Neural progenitor cell (in vitro differentiated cells): ENCODE measurements around the gene PTPRT. TPM values are rescaled to one million over a fixed set of nuclear protein-coding genes. Genes with fewer than 3 reads are reported as not detected.

Experiments used
- DNase-seq: peaks from one replicate; pipeline ENCODE4 v3.0.0-alpha.2; 2016; ENCODE audit warnings: low spot score
- H2AFZ ChIP-seq: fragments of 200-600 bp; sonication (generic); replicated peaks from 2 replicates; pipeline ENCODE4 v1.6.1; 2016; ENCODE audit warnings: antibody characterized with exemption
- H3F3A ChIP-seq: fragments of 200-600 bp; sonication (generic); 2 replicates; pipeline ENCODE4 v1.6.1; 2016; ENCODE audit warnings: antibody characterized with exemption, low read depth
- H3K27ac ChIP-seq: fragments of 200-600 bp; sonication (generic); 2 replicates; pipeline ENCODE4 v1.5.1; 2016; ENCODE audit warnings: mild to moderate bottlenecking
- H3K27me3 ChIP-seq: fragments of 200-600 bp; sonication (generic); 2 replicates; pipeline ENCODE4 v1.6.1; 2016; ENCODE audit warnings: mild to moderate bottlenecking, moderate library complexity
- H3K36me3 ChIP-seq: fragments of 200-600 bp; sonication (generic); 2 replicates; pipeline ENCODE4 v1.5.1; 2016
- H3K4me1 ChIP-seq: fragments of 200-600 bp; sonication (generic); 2 replicates; pipeline ENCODE4 v1.6.1; 2016; ENCODE audit warnings: mixed run types
- H3K4me2 ChIP-seq: fragments of 200-600 bp; sonication (generic); 2 replicates; pipeline ENCODE4 v1.6.1; 2016
- H3K4me3 ChIP-seq: fragments of 200-600 bp; sonication (generic); 2 replicates; pipeline ENCODE4 v1.5.1; 2016
- H3K79me2 ChIP-seq: fragments of 200-600 bp; sonication (generic); 2 replicates; pipeline ENCODE4 v1.6.1; 2016; ENCODE audit warnings: low read depth
- H3K9ac ChIP-seq: fragments of 200-600 bp; sonication (generic); 2 replicates; pipeline ENCODE4 v1.6.1; 2016
- H3K9me3 ChIP-seq: fragments of 200-600 bp; sonication (generic); 2 replicates; pipeline ENCODE4 v1.5.1; 2016; ENCODE audit warnings: low read depth
- H4K20me1 ChIP-seq: fragments of 200-600 bp; sonication (generic); 2 replicates; pipeline ENCODE4 v1.6.1; 2016; ENCODE audit warnings: low read depth
- H3K27ac Mint-ChIP-seq: 3 replicates; pipeline ENCODE4 v1.8.0; 2021; ENCODE audit warnings: mixed read lengths
- H3K27me3 Mint-ChIP-seq: 2 replicates; pipeline ENCODE4 v1.8.0; 2022; ENCODE audit warnings: low read depth, mild to moderate bottlenecking, inconsistent platforms, moderate library complexity, mixed read lengths; ENCODE audit not compliant: insufficient read depth
- H3K36me3 Mint-ChIP-seq: 3 replicates; pipeline ENCODE4 v1.8.0; 2021; ENCODE audit warnings: mixed read lengths
- H3K4me1 Mint-ChIP-seq: 3 replicates; pipeline ENCODE4 v1.8.0; 2021; ENCODE audit warnings: mixed read lengths
- H3K4me3 Mint-ChIP-seq: 3 replicates; pipeline ENCODE4 v1.8.0; 2021; ENCODE audit warnings: mild to moderate bottlenecking, moderate library complexity, mixed read lengths
- H3K9me3 Mint-ChIP-seq: 3 replicates; pipeline ENCODE4 v1.8.0; 2020; ENCODE audit warnings: mixed read lengths
- EZH2 ChIP-seq: fragments of 200-600 bp; sonication (generic); IDR thresholded peaks from 2 replicates; pipeline ENCODE4 v1.6.1; 2017; ENCODE audit warnings: antibody characterized with exemption, mild to moderate bottlenecking, moderate library complexity
- EZH2phosphoT487 ChIP-seq: fragments of 200-600 bp; sonication (generic); IDR thresholded peaks from 2 replicates; pipeline ENCODE4 v1.6.1; 2017; ENCODE audit warnings: antibody characterized with exemption
- total RNA-seq: library from RNA; depleted of rRNA; stranded (reverse); fragments of >200 nt; gene quantifications from 2 replicates; pipeline ENCODE4 v1.2.3, GENCODE V29; 2015; ENCODE audit warnings: low replicate concordance
- TF ChIP-seq, protein P1 (sequence below): fragments of 200-600 bp; sonication (generic); IDR thresholded peaks from 2 replicates; pipeline ENCODE4 v1.5.1; 2017; ENCODE audit warnings: antibody characterized with exemption, mild to moderate bottlenecking

PTPRT gene
- total RNA-seq, 1 donor from 2014 or later, result 1.1 TPM

DNA sequence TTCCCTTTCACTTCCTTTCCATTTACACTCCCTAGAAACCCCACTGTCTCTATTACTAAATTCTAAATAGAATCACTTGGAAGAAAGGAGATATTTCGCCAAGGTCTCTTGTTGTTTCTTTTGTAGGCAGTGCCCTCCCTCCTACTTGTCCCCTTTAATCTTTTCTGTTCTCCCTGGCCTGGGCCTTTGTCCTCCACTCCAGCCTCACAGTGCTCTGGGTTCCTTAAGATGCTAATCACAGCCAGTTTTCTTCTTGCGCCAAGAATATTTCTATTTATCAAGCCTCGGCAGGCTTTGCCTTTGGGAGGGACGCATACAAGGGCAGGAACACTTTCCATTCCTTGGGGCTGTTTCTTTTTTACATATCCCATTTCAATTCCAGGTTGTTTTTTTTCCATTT, 1051.0 kb downstream of the PTPRT start:
- Histone ChIP-seq H4K20me1 (peaks cover 4% of the 10 kb centered on the region), H3K4me2 (peak overlapping the region; percentile 67), H3K4me1 (peaks cover 29% of the 10 kb centered on the region), H3K9ac (no peak overlapping the region), H3K36me3 (no peaks in the 10 kb centered on the region), H2AFZ (no peak overlapping the region), H3K27me3 (no peaks in the 10 kb centered on the region), H3K4me3 (peak overlapping the region; percentile 28), H3K79me2 (no peaks in the 10 kb centered on the region), H3K9me3 (no peaks in the 10 kb centered on the region), H3K27ac (no peak overlapping the region), H3F3A (peaks cover 20% of the 10 kb centered on the region)
- Mint-ChIP-seq H3K4me1 (peaks cover 44% of the 10 kb centered on the region), H3K36me3 (no peaks in the 10 kb centered on the region), H3K27ac (peak overlapping the region; percentile 76), H3K27me3 (peaks cover 5% of the 10 kb centered on the region), H3K9me3 (peaks cover 2% of the 10 kb centered on the region), H3K4me3 (peak overlapping the region; percentile 5)
- DNase-seq, result peak; percentile 69
- TF ChIP-seq EZH2 (no peak), EZH2phosphoT487 (no peak)
- TF ChIP-seq, protein P1, sequence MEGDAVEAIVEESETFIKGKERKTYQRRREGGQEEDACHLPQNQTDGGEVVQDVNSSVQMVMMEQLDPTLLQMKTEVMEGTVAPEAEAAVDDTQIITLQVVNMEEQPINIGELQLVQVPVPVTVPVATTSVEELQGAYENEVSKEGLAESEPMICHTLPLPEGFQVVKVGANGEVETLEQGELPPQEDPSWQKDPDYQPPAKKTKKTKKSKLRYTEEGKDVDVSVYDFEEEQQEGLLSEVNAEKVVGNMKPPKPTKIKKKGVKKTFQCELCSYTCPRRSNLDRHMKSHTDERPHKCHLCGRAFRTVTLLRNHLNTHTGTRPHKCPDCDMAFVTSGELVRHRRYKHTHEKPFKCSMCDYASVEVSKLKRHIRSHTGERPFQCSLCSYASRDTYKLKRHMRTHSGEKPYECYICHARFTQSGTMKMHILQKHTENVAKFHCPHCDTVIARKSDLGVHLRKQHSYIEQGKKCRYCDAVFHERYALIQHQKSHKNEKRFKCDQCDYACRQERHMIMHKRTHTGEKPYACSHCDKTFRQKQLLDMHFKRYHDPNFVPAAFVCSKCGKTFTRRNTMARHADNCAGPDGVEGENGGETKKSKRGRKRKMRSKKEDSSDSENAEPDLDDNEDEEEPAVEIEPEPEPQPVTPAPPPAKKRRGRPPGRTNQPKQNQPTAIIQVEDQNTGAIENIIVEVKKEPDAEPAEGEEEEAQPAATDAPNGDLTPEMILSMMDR, result no peak

DNA sequence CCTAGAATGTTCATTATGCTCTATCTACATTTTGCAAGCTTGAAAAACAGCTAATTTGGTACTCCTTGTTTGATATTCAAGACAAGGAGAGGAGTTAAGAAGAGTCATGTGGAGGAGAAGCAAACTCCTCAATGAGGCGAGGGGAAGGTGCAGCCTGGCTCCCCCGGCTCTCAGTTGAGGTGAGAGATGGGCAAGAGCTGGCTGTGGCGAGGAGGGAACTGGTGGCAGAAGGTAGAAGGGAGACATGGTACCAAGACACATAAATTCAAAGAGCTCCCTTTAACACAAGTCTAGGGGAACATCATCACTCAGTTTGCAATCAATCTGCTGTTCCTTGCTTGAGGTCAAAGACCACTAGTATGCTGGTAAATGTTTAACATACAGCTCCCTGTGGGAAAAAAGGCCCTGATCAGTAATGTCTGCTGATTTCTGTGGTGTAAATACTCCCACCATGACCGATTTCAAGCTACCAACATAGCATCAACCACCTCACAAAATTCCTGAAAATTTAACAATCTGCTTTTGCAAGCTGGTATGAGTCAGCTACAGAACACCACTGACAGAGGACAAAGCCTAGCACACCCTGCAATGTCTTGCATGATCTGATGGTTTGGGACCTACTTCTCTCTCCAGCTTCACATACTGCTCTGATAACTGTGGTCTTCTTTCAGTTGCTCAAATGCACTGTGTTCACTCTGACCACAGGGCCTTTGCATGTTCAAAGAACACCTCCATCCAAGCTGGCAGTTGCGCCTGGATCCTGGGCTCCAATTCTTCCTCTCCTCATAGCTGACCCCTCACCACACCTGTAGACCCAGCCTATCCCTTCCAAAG, 1055.2 kb downstream of the PTPRT start:
- H3K4me1 Mint-ChIP-seq, result peaks cover 48% of the 10 kb centered on the region
- no peak overlapping the region for H3K4me3 Mint-ChIP-seq
- no peak overlapping the region for H3K4me3 ChIP-seq
- H3K4me1 ChIP-seq, result peaks cover 16% of the 10 kb centered on the region
- peaks cover 4% of the 10 kb centered on the region for H4K20me1 ChIP-seq
- no peaks in the 10 kb centered on the region for H3K36me3 Mint-ChIP-seq
- H3K27ac Mint-ChIP-seq, result no peak overlapping the region
- no peak overlapping the region for H2AFZ ChIP-seq
- no peak for DNase-seq
- H3K9me3 ChIP-seq, result no peaks in the 10 kb centered on the region
- H3K4me2 ChIP-seq, result no peak overlapping the region
- H3K36me3 ChIP-seq, result no peaks in the 10 kb centered on the region
- no peak overlapping the region for H3K27ac ChIP-seq
- no peaks in the 10 kb centered on the region for H3K27me3 ChIP-seq
- peaks cover 20% of the 10 kb centered on the region for H3F3A ChIP-seq
- TF ChIP-seq, protein P1, result no peak
- no peak for TF ChIP-seq EZH2
- TF ChIP-seq EZH2phosphoT487, result no peak
- H3K79me2 ChIP-seq, result no peaks in the 10 kb centered on the region
- peaks cover 5% of the 10 kb centered on the region for H3K27me3 Mint-ChIP-seq
- H3K9me3 Mint-ChIP-seq, result peaks cover 2% of the 10 kb centered on the region
- no peak overlapping the region for H3K9ac ChIP-seq

DNA sequence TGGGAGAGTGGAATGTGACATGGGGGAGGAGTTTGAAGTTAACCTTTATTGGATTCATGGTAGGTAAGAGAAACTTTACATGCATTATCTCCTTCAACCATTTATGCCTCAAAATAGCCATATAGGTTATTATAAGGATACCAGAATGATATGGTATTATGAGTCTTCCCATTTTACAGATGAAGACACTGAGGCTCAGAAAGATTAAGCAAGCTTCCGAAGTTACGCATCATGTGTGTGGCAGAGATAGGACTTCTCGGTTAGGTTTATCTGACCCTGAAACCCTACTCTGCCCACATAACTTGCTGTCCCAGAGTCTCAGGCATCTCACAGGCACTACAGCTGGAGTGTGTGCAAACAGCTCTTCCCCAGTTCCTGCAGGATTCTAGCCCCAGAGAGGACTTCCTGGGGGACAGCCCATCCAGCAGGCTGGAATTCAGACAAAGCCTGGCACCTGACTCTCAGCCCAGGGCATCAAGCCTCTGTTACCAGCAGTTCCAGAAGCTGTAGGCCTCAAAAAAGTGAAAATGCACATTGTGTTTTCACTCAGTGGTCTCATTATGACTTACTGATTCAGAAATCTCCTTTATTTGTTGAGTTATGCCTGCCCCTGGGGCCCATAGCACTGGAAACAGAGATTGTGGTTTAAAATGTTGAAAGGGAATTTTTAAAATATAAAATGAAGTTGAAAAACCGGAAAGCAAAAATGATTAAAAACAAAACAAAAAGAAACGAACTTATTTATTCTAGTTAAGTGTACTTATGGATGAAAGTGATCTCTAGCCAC, 1058.7 kb downstream of the PTPRT start:
- Histone ChIP-seq H4K20me1 (no peaks in the 10 kb centered on the region), H3K9me3 (no peaks in the 10 kb centered on the region), H3K4me2 (no peak overlapping the region), H3K9ac (no peak overlapping the region), H3K36me3 (no peaks in the 10 kb centered on the region), H2AFZ (no peak overlapping the region), H3K27me3 (no peaks in the 10 kb centered on the region), H3F3A (no peaks in the 10 kb centered on the region), H3K4me1 (no peaks in the 10 kb centered on the region), H3K4me3 (no peak overlapping the region), H3K27ac (no peak overlapping the region), H3K79me2 (no peaks in the 10 kb centered on the region)
- peak overlapping the region; percentile 25 for H3K4me3 Mint-ChIP-seq
- TF ChIP-seq EZH2phosphoT487 (no peak), EZH2 (no peak)
- TF ChIP-seq, protein P1, result no peak
- H3K36me3 Mint-ChIP-seq, result no peaks in the 10 kb centered on the region
- peaks cover 26% of the 10 kb centered on the region for H3K4me1 Mint-ChIP-seq
- peaks cover 2% of the 10 kb centered on the region for H3K9me3 Mint-ChIP-seq
- H3K27me3 Mint-ChIP-seq, result peaks cover 5% of the 10 kb centered on the region
- H3K27ac Mint-ChIP-seq, result no peak overlapping the region
- no peak for DNase-seq
